Measurements from ENCODE around the gene PODNL1. TPM values are rescaled to one million over a fixed set of nuclear protein-coding genes. Genes with fewer than 3 reads are reported as not detected.

The PODNL1 gene
- total and polyA plus RNA-seq, 10 of the 15 experiments (the other 5 are each of a cell fraction or from before 2014, with no cell fraction given): 0.04 to 0.44 TPM; not detected in 8

- no peak for TF ChIP-seq ZNF592 (IDR thresholded peaks at IDR 0.05)
- TF ChIP-seq BACH1 (IDR thresholded peaks at IDR 0.05; ENCODE audit: borderline replicate concordance): peak; percentile 58
- TF ChIP-seq ESRRA (IDR thresholded peaks at IDR 0.05; ENCODE audit: low read length): no peak; the same call in 1 of the 2 replicates
- peak; percentile 41; the same call in 1 of the 2 replicates for TF ChIP-seq RCOR1 (conservative IDR thresholded peaks at IDR 0.05; ENCODE audit: low read depth, low read length)
- TF ChIP-seq SMC3 (IDR thresholded peaks at IDR 0.05; ENCODE audit: borderline replicate concordance, low read length): peak; percentile 9; the same call in 1 of the 2 replicates
Observed at GRCh38 chr19:13986348-13986904, 48.2 kb upstream of the PODNL1 start (continued).

DNA sequence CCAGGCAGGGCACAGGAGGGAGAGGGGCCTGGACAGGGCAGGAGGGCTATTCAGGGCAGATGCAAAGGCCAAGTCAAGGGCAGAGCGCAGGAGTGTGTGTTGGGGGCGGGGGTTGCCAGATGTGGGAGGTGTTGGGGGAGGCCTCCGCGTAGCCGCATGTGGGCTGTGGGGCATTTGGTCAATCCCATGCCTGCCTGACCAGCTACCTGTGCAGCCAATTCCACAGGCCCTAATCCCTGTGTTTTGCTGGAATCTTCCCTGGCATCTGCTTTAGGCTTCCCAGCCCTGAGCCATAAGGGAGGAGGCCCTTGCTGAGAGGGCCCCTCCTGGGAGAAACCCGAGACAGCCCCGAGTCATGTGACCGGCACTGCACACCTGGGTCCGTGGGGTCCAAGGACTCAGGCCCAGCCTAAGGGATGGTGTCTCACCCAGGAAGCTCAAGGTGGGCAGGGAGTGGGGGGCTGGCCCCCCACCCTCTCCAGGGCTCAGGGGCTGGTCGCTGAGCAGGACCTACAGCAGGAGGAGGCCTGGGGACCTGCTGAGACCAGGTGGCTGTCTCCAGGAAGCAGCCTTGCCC, 47.6 kb upstream of the PODNL1 start:
- no peaks in the 10 kb centered on the region for H3K79me2 ChIP-seq (ENCODE audit: control insufficient read depth, insufficient read depth, low read length)
- peaks cover 27% of the 10 kb centered on the region for H3K4me1 ChIP-seq (ENCODE audit: control insufficient read depth, insufficient read depth, low read length)
- ATAC-seq (peak; percentile 35), FAIRE-seq (no peak), DNase-seq (ENCODE audit: low read depth, low spot score) (no peak)
- BruUV-seq (replicated peaks): no TSS peak
- intact Hi-C loops (cut with micrococcal nuclease; ENCODE audit: unreplicated experiment) (loop anchor here (2.0 to 10.0 kb wide), 3 partner anchors 19 to 49 kb away; partner anchors contain the start of genes DCAF15 and IL27RA), in situ Hi-C loops (cut with MboI) (no loop called here)
- no peaks in the 10 kb centered on the region for H3K9me3 ChIP-seq (replicated peaks; ENCODE audit: control insufficient read depth, insufficient read depth, low read length)
- peak overlapping the region; percentile 73 for H3K9ac ChIP-seq (ENCODE audit: control insufficient read depth, insufficient read depth, low read length)
- peak overlapping the region; percentile 87 for H3K4me2 ChIP-seq (ENCODE audit: control insufficient read depth, insufficient read depth)
- H3K27ac ChIP-seq (ENCODE audit: control insufficient read depth, insufficient read depth): peak overlapping the region; percentile 94
- CTCF ChIA-PET: interaction anchor here (0.7 to 2.7 kb wide), 6 partner anchors 34 to 130 kb away, joined by 3 to 13 read pairs (median 8); partner anchors contain the start of gene IL27RA
- no peaks in the 10 kb centered on the region; a peak in 2 of 4 replicates for H3K36me3 ChIP-seq (ENCODE audit: control insufficient read depth in 2 of 2, insufficient read depth in 2 of 2, low read length in 1 of 2)
- no peaks in the 10 kb centered on the region for H4K20me1 ChIP-seq (ENCODE audit: control insufficient read depth, insufficient read depth)
- 5% methylated on average over 10 of the region's 10 CpGs for WGBS (ENCODE audit: insufficient coverage, insufficient replicate concordance, low lambda C conversion rate, missing lambda C conversion rate)
- no peaks in the 10 kb centered on the region for H3K27me3 ChIP-seq (replicated peaks in 1 of 2; ENCODE audit: control insufficient read depth in 2 of 2, insufficient read depth in 2 of 2, low read length in 1 of 2)
- peak overlapping the region; percentile 63 for H2AFZ ChIP-seq (ENCODE audit: control insufficient read depth, low read depth, low read length)
- POLR2A ChIA-PET: interaction anchor here (0.5 to 6.5 kb wide), 6 partner anchors 13 to 400 kb away, joined by 4 to 49 read pairs (median 5); partner anchors contain the start of genes IL27RA and RFX1
- RAD21 ChIA-PET (ENCODE audit: unreplicated experiment): interaction anchor here (0.8 to 4.2 kb wide), 6 partner anchors 9 to 125 kb away, joined by 3 to 35 read pairs (median 4); partner anchors contain the start of genes IL27RA and RFX1
- H3K4me3 ChIP-seq: peak overlapping the region; percentile 7; the same call in 1 of the 2 replicates
- SMC1A ChIA-PET (ENCODE audit: uncharacterized antibody, unreplicated experiment): interaction anchor here (0.5 to 3.6 kb wide), 9 partner anchors 17 to 91 kb away, joined by 3 to 18 read pairs (median 5); partner anchors contain the start of genes IL27RA and RLN3
- TF ChIP-seq KLF5 (IDR thresholded peaks at IDR 0.05; ENCODE audit: partially characterized antibody) (no peak), HDAC6 (IDR thresholded peaks at IDR 0.05; ENCODE audit: unreplicated experiment) (no peak), RCOR1 (conservative IDR thresholded peaks at IDR 0.05; ENCODE audit: low read depth, low read length) (no peak; the same call in 1 of the 2 replicates), ESRRA (IDR thresholded peaks at IDR 0.05; ENCODE audit: low read length) (no peak), IRF4 (IDR thresholded peaks at IDR 0.05; ENCODE audit: low read depth, low read length) (no peak), GATAD2B (conservative IDR thresholded peaks at IDR 0.05; ENCODE audit: low read depth) (peak; percentile 55), ZNF384 (IDR thresholded peaks at IDR 0.05; ENCODE audit: borderline replicate concordance, low read depth, low read length) (no peak), NBN (IDR thresholded peaks at IDR 0.05) (no peak), CBX5 (IDR thresholded peaks at IDR 0.05; ENCODE audit: low read depth) (no peak), ZBED1 (IDR thresholded peaks at IDR 0.05; ENCODE audit: borderline replicate concordance) (no peak), ZNF274 (IDR thresholded peaks at IDR 0.05; ENCODE audit: insufficient read depth, insufficient read length) (no peak)
